H7 (cell line): ENCODE measurements around the gene PTGES2. TPM values are rescaled to one million over a fixed set of nuclear protein-coding genes. Genes with fewer than 3 reads are reported as not detected.
"Not testable (repeated sequence)": the region's sequence is repeated elsewhere in the genome, so short reads cannot be mapped to it uniquely, and the experiment has no call there.

ENCODE experiments used
- DNase-seq: peaks from one replicate; pipeline ENCODE4 v3.0.0; 2012
- H3K27me3 ChIP-seq: 2 replicates; pipeline ENCODE4 v1.6.0; 2011; ENCODE audit warnings: mild to moderate bottlenecking, low read length; ENCODE audit not compliant: control insufficient read depth, insufficient read depth
- H3K36me3 ChIP-seq: replicated peaks from 2 replicates; pipeline ENCODE4 v1.5.1; 2011; ENCODE audit warnings: low read length; ENCODE audit not compliant: control insufficient read depth, insufficient read depth
- H3K4me3 ChIP-seq: 2 replicates; pipeline ENCODE4 v1.5.1; 2011; ENCODE audit warnings: low read depth, mild to moderate bottlenecking, control low read depth, low read length, moderate library complexity; ENCODE audit not compliant: insufficient read depth
- total RNA-seq: library from RNA; depleted of rRNA; stranded (reverse); fragments of >200 nt; shearing (Covaris generic); gene quantifications from 2 replicates; pipeline ENCODE4 v1.2.3, GENCODE V29; 2014

Gene PTGES2
- total RNA-seq, 1 experiment from 2014 or later, result 197 TPM

DNA sequence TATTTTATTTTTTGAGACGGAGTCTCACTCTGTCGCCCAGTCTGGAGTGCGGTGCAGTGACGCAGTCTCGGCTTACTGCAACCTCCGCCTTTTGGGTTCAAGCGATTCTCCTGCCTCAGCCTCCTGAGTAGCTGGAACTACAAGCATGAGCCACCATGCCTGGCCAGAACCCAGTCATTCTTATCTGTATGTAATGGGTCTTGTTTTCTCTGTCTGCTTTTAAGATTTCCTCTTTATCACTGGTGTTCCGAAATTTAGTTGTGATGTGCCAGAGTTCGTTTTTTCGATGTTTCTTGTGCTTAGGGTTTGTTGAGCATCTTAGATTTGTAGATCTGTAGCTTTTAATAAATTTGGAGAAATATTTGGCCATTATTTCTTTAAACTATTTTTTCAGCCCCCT is 40.3 kb downstream of the PTGES2 start:
- Histone ChIP-seq H3K36me3 (no peaks in the 10 kb centered on the region), H3K27me3 (no peaks in the 10 kb centered on the region), H3K4me3 (no peak overlapping the region)
- no peak for DNase-seq

GRCh38 chr9:128085943-128086342 is 41.6 kb downstream of the PTGES2 start:
- Histone ChIP-seq H3K4me3 (no peak overlapping the region), H3K36me3 (no peaks in the 10 kb centered on the region), H3K27me3 (no peaks in the 10 kb centered on the region)
- no peak for DNase-seq

DNA sequence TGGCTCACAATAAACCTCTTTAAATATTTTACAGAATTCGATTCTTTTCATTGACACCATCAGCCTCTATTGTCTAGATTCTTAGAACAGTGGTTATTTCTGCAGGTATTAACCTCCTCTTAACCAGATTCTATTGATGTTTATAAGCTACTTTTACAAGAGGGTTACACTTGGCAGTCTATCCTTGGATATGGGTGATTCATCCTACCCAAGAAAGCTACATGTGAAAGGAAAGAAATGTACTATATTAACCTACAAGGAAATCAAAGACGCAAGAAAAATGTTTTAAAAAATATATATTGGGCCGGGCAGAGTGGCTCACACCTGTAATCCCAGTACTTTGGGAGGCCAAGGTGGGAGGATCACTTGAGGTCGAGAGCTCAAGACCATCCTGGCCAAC is 42.8 kb downstream of the PTGES2 start:
- Histone ChIP-seq H3K4me3 (no peak overlapping the region), H3K27me3 (no peaks in the 10 kb centered on the region), H3K36me3 (no peaks in the 10 kb centered on the region)
- DNase-seq, result no peak

- no peak overlapping the region for H3K4me3 ChIP-seq
- no peaks in the 10 kb centered on the region for H3K36me3 ChIP-seq
- no peaks in the 10 kb centered on the region for H3K27me3 ChIP-seq
- peak; percentile 58 for DNase-seq
Observed at GRCh38 chr9:128082151-128082550, 45.4 kb downstream of the PTGES2 start.

DNA sequence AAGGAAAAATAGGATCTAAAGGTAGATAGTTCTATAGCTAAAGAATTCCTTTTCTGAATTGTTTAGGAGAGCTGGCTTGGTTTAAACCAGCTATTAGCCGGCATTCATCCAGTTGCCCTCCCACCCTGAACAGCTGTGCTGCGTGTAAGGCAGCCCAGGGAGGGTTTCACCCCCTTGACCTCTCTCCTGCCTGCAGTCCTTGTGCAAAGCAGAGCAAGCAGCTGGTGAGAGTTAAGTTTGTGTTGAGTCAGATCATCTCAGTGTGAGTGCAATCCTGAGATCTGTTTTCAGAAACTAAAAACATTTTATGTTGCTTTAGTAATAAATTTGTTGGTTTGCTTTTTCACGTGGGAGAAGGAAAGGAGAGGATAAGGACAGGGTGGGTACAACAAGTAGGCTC is 46.5 kb downstream of the PTGES2 start:
- H3K27me3 ChIP-seq, result no peaks in the 10 kb centered on the region
- DNase-seq, result peak; percentile 53
- H3K4me3 ChIP-seq, result no peak overlapping the region
- H3K36me3 ChIP-seq, result no peaks in the 10 kb centered on the region

- H3K27me3 ChIP-seq, result no peaks in the 10 kb centered on the region
- H3K36me3 ChIP-seq, result no peaks in the 10 kb centered on the region
- H3K4me3 ChIP-seq, result no peak overlapping the region
- no peak for DNase-seq
Observed at GRCh38 chr9:128080206-128080605, 47.3 kb downstream of the PTGES2 start.

GRCh38 chr9:128078504-128079434 is 48.8 kb downstream of the PTGES2 start:
- Histone ChIP-seq H3K36me3 (no peaks in the 10 kb centered on the region), H3K4me3 (no peak overlapping the region), H3K27me3 (no peaks in the 10 kb centered on the region)
- DNase-seq, result peak; percentile 44

GRCh38 chr9:128077847-128078503 is 49.6 kb downstream of the PTGES2 start:
- no peaks in the 10 kb centered on the region for H3K36me3 ChIP-seq
- H3K4me3 ChIP-seq, result no peak overlapping the region
- H3K27me3 ChIP-seq, result no peaks in the 10 kb centered on the region
- DNase-seq, result no peak

DNA sequence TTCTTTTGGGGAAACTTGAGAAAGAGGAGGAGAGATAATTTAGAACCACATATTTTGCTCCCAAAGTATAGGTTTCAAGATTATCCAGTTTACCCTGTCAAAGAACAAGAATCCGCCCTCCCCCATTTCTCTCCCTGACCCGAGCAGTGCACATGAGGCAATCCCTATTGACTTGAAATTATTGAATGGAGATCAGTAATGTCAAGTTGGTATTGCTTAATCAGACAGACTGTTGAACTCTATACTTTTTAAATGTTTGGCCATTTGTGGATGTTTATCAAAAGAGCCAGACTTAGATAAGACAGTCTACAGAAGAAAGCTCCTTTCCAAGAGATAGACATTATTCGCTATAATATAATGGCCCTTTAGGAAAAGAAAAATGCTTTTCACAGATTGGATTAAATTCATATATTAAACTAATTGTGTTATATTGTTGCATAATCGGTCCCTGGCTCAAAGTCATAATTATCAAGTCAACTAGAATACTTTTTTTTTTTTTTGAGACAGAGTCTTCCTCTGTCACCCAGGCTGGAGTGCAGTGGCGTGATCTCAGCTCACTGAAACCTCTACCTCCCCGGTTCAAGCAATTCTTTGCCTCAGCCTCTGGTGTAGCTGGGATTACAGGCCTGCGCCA is 54.2 kb downstream of the PTGES2 start:
- H3K36me3 ChIP-seq, result no peaks in the 10 kb centered on the region
- no peak overlapping the region for H3K4me3 ChIP-seq
- no peaks in the 10 kb centered on the region for H3K27me3 ChIP-seq
- no peak for DNase-seq

DNA sequence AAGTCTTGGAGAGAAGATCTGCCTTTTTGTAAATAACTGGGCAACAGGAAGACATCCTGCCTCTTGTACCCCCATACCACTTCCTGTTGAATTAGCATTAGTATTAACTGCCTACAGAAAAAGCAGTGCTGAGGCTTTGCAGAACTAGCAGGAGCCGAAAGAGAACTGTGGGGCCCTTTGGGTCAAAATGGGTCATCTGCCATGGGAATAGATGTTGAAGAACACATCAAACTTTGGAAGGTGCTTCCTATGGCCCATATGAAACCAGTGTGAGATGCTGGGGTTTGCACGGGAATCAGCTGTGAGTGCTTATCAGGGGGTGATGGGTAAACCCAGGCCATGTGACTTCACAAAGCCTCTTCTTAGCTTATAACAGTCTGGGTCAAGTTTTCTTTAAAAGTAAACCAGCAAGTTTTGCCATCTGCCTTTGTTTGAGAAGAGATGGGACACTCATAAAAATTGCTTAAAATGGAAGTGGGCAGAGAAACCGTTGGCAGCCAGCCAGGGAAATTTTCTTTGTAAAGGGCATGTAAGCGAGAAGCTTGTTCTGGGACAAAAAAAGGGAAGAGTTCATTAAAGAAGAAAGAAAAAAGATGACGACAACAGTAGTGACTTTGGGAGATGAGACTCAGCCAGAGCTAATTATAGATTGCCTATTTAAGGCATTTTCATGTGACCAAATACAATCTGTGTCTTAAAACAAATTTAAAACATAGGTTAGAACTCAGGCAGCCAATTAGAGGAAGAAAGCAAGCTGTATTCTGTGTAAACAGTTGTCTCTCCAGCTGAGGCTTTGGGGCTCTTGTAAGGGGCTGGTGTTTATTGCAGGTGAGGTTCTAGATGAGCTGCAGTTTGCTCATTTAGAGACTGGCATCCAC is 55.1 kb downstream of the PTGES2 start:
- no peak for DNase-seq
- Histone ChIP-seq H3K4me3 (no peak overlapping the region), H3K27me3 (no peaks in the 10 kb centered on the region), H3K36me3 (no peaks in the 10 kb centered on the region)

DNA sequence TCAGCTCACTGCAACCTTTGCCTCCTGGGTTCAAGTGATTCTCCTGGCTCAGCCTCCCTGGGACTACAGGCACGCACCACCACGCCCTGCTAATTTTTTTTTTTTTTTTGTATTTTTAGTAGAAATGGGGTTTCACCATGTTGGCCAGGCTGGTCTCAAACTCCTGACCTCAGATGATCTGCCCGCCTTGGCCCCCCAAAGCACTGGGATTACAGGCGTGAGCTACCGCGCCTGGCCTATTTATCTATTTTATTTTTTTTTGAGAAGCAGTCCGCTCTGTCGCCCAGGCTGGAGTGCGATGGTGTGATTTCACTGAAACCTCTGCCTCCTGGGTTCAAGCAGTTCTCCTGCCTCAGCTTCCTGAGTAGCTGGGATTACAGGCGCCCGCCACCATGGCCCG is 56.1 kb downstream of the PTGES2 start:
- H3K36me3 ChIP-seq, H3K27me3 ChIP-seq, DNase-seq, H3K4me3 ChIP-seq: not testable (repeated sequence)

- Histone ChIP-seq H3K27me3 (no peaks in the 10 kb centered on the region), H3K4me3 (no peak overlapping the region), H3K36me3 (no peaks in the 10 kb centered on the region)
- DNase-seq, result no peak
Observed at GRCh38 chr9:128070874-128071273, 56.7 kb downstream of the PTGES2 start.
